CD4-positive, alpha-beta T cell treated with Interleukin-15 for 4 hours (primary cell): ENCODE results near the gene SLC25A20.

ENCODE experiments used
- DNase-seq: peaks from one replicate; pipeline ENCODE4 v3.0.0-alpha.2; 2020; ENCODE audit warnings: low spot score

The SLC25A20 gene

GRCh38 chr3:48897460-48898376 is 964 bp downstream of the SLC25A20 start:
- no peak for DNase-seq

GRCh38 chr3:48896936-48897335 is 1.7 kb downstream of the SLC25A20 start:
- DNase-seq: no peak

GRCh38 chr3:48894516-48894915 is 4.2 kb downstream of the SLC25A20 start:
- DNase-seq: no peak

- no peak for DNase-seq
These were observed 7.1 kb downstream of the SLC25A20 start for GRCh38 chr3:48891606-48892005.

GRCh38 chr3:48885753-48886152 is 12.9 kb downstream of the SLC25A20 start:
- no peak for DNase-seq

GRCh38 chr3:48881652-48882114 is 17.0 kb downstream of the SLC25A20 start:
- DNase-seq: no peak

- DNase-seq: no peak
These were observed 17.7 kb downstream of the SLC25A20 start for GRCh38 chr3:48881006-48881405.

- DNase-seq: no peak
These were observed 18.7 kb downstream of the SLC25A20 start for GRCh38 chr3:48879994-48880377.

GRCh38 chr3:48879307-48879993 is 19.2 kb downstream of the SLC25A20 start:
- no peak for DNase-seq

- no peak for DNase-seq
These were observed 21.0 kb downstream of the SLC25A20 start for GRCh38 chr3:48877671-48878070.

- no peak for DNase-seq
These were observed 35.6 kb downstream of the SLC25A20 start for GRCh38 chr3:48863122-48863521.

GRCh38 chr3:48859206-48859605 is 39.5 kb downstream of the SLC25A20 start:
- no peak for DNase-seq

- DNase-seq: no peak
These were observed 40.0 kb downstream of the SLC25A20 start for GRCh38 chr3:48858709-48859108.

- DNase-seq: no peak
These were observed 41.0 kb downstream of the SLC25A20 start for GRCh38 chr3:48857641-48858040.

- no peak for DNase-seq
These were observed 42.2 kb downstream of the SLC25A20 start for GRCh38 chr3:48856469-48856868.

- DNase-seq: no peak
These were observed 42.8 kb downstream of the SLC25A20 start for GRCh38 chr3:48855681-48856447.

- no peak for DNase-seq
These were observed 46.5 kb downstream of the SLC25A20 start for GRCh38 chr3:48852151-48852550.

GRCh38 chr3:48851407-48851806 is 47.3 kb downstream of the SLC25A20 start:
- no peak for DNase-seq

- no peak for DNase-seq
These were observed 49.7 kb downstream of the SLC25A20 start for GRCh38 chr3:48848816-48849515.

- peak; percentile 85 for DNase-seq
These were observed 50.9 kb downstream of the SLC25A20 start, which contains the start of gene PRKAR2A for GRCh38 chr3:48847504-48848423. PRKAR2A (minus strand) TSS chr3:48847874; CDS start chr3:48847596, 278 bp downstream.
